ENCODE data around the gene TBX1. TPM values are rescaled to one million over a fixed set of nuclear protein-coding genes. Genes with fewer than 3 reads are reported as not detected.

TBX1 gene
- total RNA-seq, 1 experiment from 2014 or later, result 3.9 TPM

GRCh38 chr22:19729507-19729906 is 31.1 kb upstream of the TBX1 start:
- no peaks in the 10 kb centered on the region for H3K27me3 ChIP-seq (ENCODE audit: insufficient read depth, low read length)
- H3K9me3 ChIP-seq (ENCODE audit: control insufficient read depth in 1 of 2, insufficient read depth in 1 of 2, low read depth in 1 of 2, low read length in 2 of 2), result no peaks in the 10 kb centered on the region
- ChIA-PET RAD21 (ENCODE audit: low non-redundant PET in 1 of 2, low total read pairs in 2 of 2, uncharacterized antibody in 2 of 2, unreplicated experiment in 2 of 2) (interaction anchor here (0.6 to 2.3 kb wide), 4 partner anchors 137 to 181 kb away, joined by 3 to 43 read pairs (median 14); no protein-coding TSS in a partner anchor), POLR2A (interaction anchor here (1.6 kb wide), 1 partner anchor 181 kb away, joined by 8 read pairs; no protein-coding TSS in a partner anchor), CTCF (interaction anchor here (1.2 to 3.9 kb wide), 3 partner anchors 28 to 183 kb away, joined by 5 to 123 read pairs (median 14); no protein-coding TSS in a partner anchor)
- H4K20me1 ChIP-seq (ENCODE audit: insufficient read depth), result no peaks in the 10 kb centered on the region
- no peaks in the 10 kb centered on the region for H3K79me2 ChIP-seq (ENCODE audit: insufficient read depth, low read length)
- no peak for DNase-seq (ENCODE audit: low read depth, low spot score)
- no peak overlapping the region for H3K4me2 ChIP-seq (ENCODE audit: low read length)
- ATAC-seq, result no peak
- H3K36me3 ChIP-seq (ENCODE audit: control insufficient read depth in 1 of 2, insufficient read depth in 2 of 2, low read length in 2 of 2), result no peaks in the 10 kb centered on the region
- H3K4me1 ChIP-seq (ENCODE audit: control insufficient read depth in 1 of 2, insufficient read depth in 2 of 2, low read length in 2 of 2), result peaks cover 0 to 12% of the 10 kb centered on the region in 2 experiments; a peak in 2 of 4 replicates
- no peaks in the 10 kb centered on the region for H3K9me2 ChIP-seq (ENCODE audit: insufficient read depth)
- H3K4me3 ChIP-seq (replicated peaks in 1 of 2; ENCODE audit: low read depth in 1 of 2, low read length in 2 of 2), result no peak overlapping the region
- intact Hi-C loops (cut with micrococcal nuclease), result no loop called here
- H3K9ac ChIP-seq (ENCODE audit: low read length), result no peak overlapping the region
- no TSS peak for BruUV-seq (replicated peaks)
- TF ChIP-seq ZNF274 (IDR thresholded peaks at IDR 0.05; ENCODE audit: low read depth, low read length) (no peak), EGR1 (IDR thresholded peaks at IDR 0.05; ENCODE audit: low read depth) (no peak), FOSL1 (IDR thresholded peaks at IDR 0.05; ENCODE audit: low read depth) (no peak), ZFX (IDR thresholded peaks at IDR 0.05) (no peak), ELF1 (IDR thresholded peaks at IDR 0.05; ENCODE audit: borderline replicate concordance, low read depth) (no peak), EZH2 (IDR thresholded peaks at IDR 0.05) (no peak), CEBPB (IDR thresholded peaks at IDR 0.05; ENCODE audit: low read depth) (no peak)
- no peak overlapping the region for H2AFZ ChIP-seq (ENCODE audit: low read depth, low read length, poor library complexity, severe bottlenecking)
- H3K27ac ChIP-seq (ENCODE audit: low read depth, low read length), result no peak overlapping the region

- Histone ChIP-seq H3K27me3 (ENCODE audit: insufficient read depth, low read length) (no peaks in the 10 kb centered on the region), H3K9me3 (ENCODE audit: control insufficient read depth in 1 of 2, insufficient read depth in 1 of 2, low read depth in 1 of 2, low read length in 2 of 2) (no peaks in the 10 kb centered on the region), H3K79me2 (ENCODE audit: insufficient read depth, low read length) (no peaks in the 10 kb centered on the region), H3K9ac (ENCODE audit: low read length) (peak overlapping the region; percentile 34; the same call in 1 of the 2 replicates), H4K20me1 (ENCODE audit: insufficient read depth) (no peaks in the 10 kb centered on the region), H3K9me2 (ENCODE audit: insufficient read depth) (no peaks in the 10 kb centered on the region), H3K4me1 (ENCODE audit: control insufficient read depth in 1 of 2, insufficient read depth in 2 of 2, low read length in 2 of 2) (peaks cover 0 to 12% of the 10 kb centered on the region in 2 experiments; a peak in 2 of 4 replicates), H3K4me3 (replicated peaks in 1 of 2; ENCODE audit: low read depth in 1 of 2, low read length in 2 of 2) (no peak overlapping the region), H3K36me3 (ENCODE audit: control insufficient read depth in 1 of 2, insufficient read depth in 2 of 2, low read length in 2 of 2) (no peaks in the 10 kb centered on the region), H2AFZ (ENCODE audit: low read depth, low read length, poor library complexity, severe bottlenecking) (peak overlapping the region; percentile 96), H3K4me2 (ENCODE audit: low read length) (peak overlapping the region; percentile 88), H3K27ac (ENCODE audit: low read depth, low read length) (no peak overlapping the region)
- BruUV-seq (replicated peaks), result no TSS peak
- DNase-seq (ENCODE audit: low read depth, low spot score), result no peak
- ChIA-PET POLR2A (interaction anchor here (0.6 to 1.6 kb wide), 2 partner anchors 180 to 846 kb away, joined by 3 to 8 read pairs; no protein-coding TSS in a partner anchor), CTCF (interaction anchor here (0.6 to 3.9 kb wide), 28 partner anchors 11 to 430 kb away, joined by 3 to 123 read pairs (median 5); no protein-coding TSS in a partner anchor), RAD21 (ENCODE audit: low non-redundant PET in 1 of 2, low total read pairs in 2 of 2, uncharacterized antibody in 2 of 2, unreplicated experiment in 2 of 2) (interaction anchor here (0.5 to 2.3 kb wide), 20 partner anchors 26 to 251 kb away, joined by 3 to 43 read pairs (median 4); partner anchors contain the start of gene CDC45 (in 1 of the 2))
- ATAC-seq, result peak; percentile 44
- intact Hi-C loops (cut with micrococcal nuclease), result loop anchor here (1.0 to 2.0 kb wide), 3 partner anchors 27 to 229 kb away; no protein-coding TSS in a partner anchor
- TF ChIP-seq YY1 (IDR thresholded peaks at IDR 0.05; ENCODE audit: extremely low read depth, insufficient replicate concordance, low read depth, low read length) (no peak), CEBPB (IDR thresholded peaks at IDR 0.05; ENCODE audit: low read depth) (no peak), JUND (IDR thresholded peaks at IDR 0.05) (no peak), POLR2A (IDR thresholded peaks at IDR 0.05; ENCODE audit: borderline replicate concordance, extremely low read depth, insufficient read depth, insufficient read length) (no peak), CBX3 (IDR thresholded peaks at IDR 0.05; ENCODE audit: low read depth) (no peak), EZH2 (IDR thresholded peaks at IDR 0.05) (no peak), MAX (IDR thresholded peaks at IDR 0.05) (no peak), ZNF274 (IDR thresholded peaks at IDR 0.05; ENCODE audit: low read depth, low read length) (no peak), ELF1 (IDR thresholded peaks at IDR 0.05; ENCODE audit: borderline replicate concordance, low read depth) (no peak), REST (IDR thresholded peaks at IDR 0.05; ENCODE audit: low read depth) (no peak), RAD21 (IDR thresholded peaks at IDR 0.05; ENCODE audit: low read depth) (no peak), CTCF (IDR thresholded peaks at IDR 0.05 in 2 of 3, conservative IDR thresholded peaks at IDR 0.05 in 1 of 3; ENCODE audit: borderline replicate concordance in 1 of 3, insufficient read depth in 1 of 3, low read depth in 2 of 3, low read length in 2 of 3) (no peak)
Measured at GRCh38 chr22:19730198-19730597, 30.4 kb upstream of the TBX1 start.

All from HCT116 (cell line).